Stimulated activated memory B cell treated with anti-CD40 and anti-IgM and Interleukin-4, amounts not matched to agents 10 μg/mL and 1 μg/mL and 100 μg/mL, for 72 hours (primary cell): ENCODE results near the gene SLC1A4.

Experiments used
- ATAC-seq: fragments of 150-1000 bp; cut with Tn5 transposase; 2 replicates; pipeline ENCODE4 v1.10.0; 2021
- H3K27ac Mint-ChIP-seq: one replicate; pipeline ENCODE4 v1.8.0; 2022; ENCODE audit warnings: mild to moderate bottlenecking, mixed read lengths
- H3K27me3 Mint-ChIP-seq: one replicate; pipeline ENCODE4 v1.8.0; 2022; ENCODE audit warnings: mixed read lengths
- H3K36me3 Mint-ChIP-seq: one replicate; pipeline ENCODE4 v1.8.0; 2022; ENCODE audit warnings: mixed read lengths
- H3K4me1 Mint-ChIP-seq: one replicate; pipeline ENCODE4 v1.8.0; 2022; ENCODE audit warnings: mixed read lengths
- H3K4me3 Mint-ChIP-seq: one replicate; pipeline ENCODE4 v1.8.0; 2022; ENCODE audit warnings: mild to moderate bottlenecking, moderate library complexity, mixed read lengths
- H3K9me3 Mint-ChIP-seq: one replicate; pipeline ENCODE4 v1.8.0; 2022; ENCODE audit warnings: mixed read lengths

SLC1A4 gene

DNA sequence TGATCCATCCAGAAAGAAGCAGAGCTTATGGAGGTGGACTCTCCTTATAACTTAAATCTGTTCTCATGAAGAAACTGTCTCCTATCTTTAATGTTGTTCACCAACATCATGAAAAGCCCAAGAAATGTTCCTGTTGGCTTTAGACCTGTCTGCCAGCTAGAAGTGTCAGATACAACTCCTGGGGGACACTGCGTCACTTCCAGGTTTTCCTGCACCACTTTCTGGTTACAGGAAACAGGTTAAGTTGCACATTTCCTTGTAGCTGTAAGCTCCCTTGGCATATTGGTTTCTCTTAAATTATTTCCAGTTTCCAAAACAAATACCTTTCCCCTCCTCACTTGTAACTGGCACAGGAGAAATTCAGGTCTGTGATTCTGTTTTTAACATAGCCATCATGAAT is 69.9 kb downstream of the SLC1A4 start:
- Mint-ChIP-seq H3K9me3 (no peaks in the 10 kb centered on the region), H3K27me3 (no peaks in the 10 kb centered on the region), H3K36me3 (no peaks in the 10 kb centered on the region), H3K4me1 (peaks cover 49% of the 10 kb centered on the region), H3K27ac (no peak overlapping the region), H3K4me3 (no peak overlapping the region)
- ATAC-seq: no peak

- H3K4me1 Mint-ChIP-seq: peaks cover 47% of the 10 kb centered on the region
- no peaks in the 10 kb centered on the region for H3K9me3 Mint-ChIP-seq
Observed at GRCh38 chr2:65061146-65061909, 72.1 kb downstream of the SLC1A4 start.

GRCh38 chr2:65061910-65062339 is 72.7 kb downstream of the SLC1A4 start:
- H3K36me3 Mint-ChIP-seq: no peaks in the 10 kb centered on the region
- H3K27me3 Mint-ChIP-seq: no peaks in the 10 kb centered on the region
- H3K4me3 Mint-ChIP-seq: no peak overlapping the region
- no peak for ATAC-seq
- peaks cover 48% of the 10 kb centered on the region for H3K4me1 Mint-ChIP-seq
- H3K27ac Mint-ChIP-seq: peak overlapping the region; percentile 39
- H3K9me3 Mint-ChIP-seq: no peaks in the 10 kb centered on the region

More at GRCh38 chr2:65061146-65061909, 72.1 kb downstream of the SLC1A4 start:
- no peak for ATAC-seq
- Mint-ChIP-seq H3K36me3 (no peaks in the 10 kb centered on the region), H3K27ac (peak overlapping the region; percentile 39), H3K4me3 (no peak overlapping the region), H3K27me3 (no peaks in the 10 kb centered on the region)

- Mint-ChIP-seq H3K36me3 (peaks cover 1% of the 10 kb centered on the region), H3K9me3 (no peaks in the 10 kb centered on the region), H3K27me3 (no peaks in the 10 kb centered on the region), H3K4me3 (no peak overlapping the region), H3K4me1 (peaks cover 48% of the 10 kb centered on the region), H3K27ac (no peak overlapping the region)
- no peak for ATAC-seq
Observed at GRCh38 chr2:65062843-65063825, 73.9 kb downstream of the SLC1A4 start.

- H3K27me3 Mint-ChIP-seq: no peaks in the 10 kb centered on the region
- peaks cover 10% of the 10 kb centered on the region for H3K36me3 Mint-ChIP-seq
- no peaks in the 10 kb centered on the region for H3K9me3 Mint-ChIP-seq
- H3K27ac Mint-ChIP-seq: peak overlapping the region; percentile 85
- peak; percentile 96 for ATAC-seq
- H3K4me3 Mint-ChIP-seq: peak overlapping the region; percentile 51
- peaks cover 47% of the 10 kb centered on the region for H3K4me1 Mint-ChIP-seq
Observed at GRCh38 chr2:65064728-65065552, 75.7 kb downstream of the SLC1A4 start.

DNA sequence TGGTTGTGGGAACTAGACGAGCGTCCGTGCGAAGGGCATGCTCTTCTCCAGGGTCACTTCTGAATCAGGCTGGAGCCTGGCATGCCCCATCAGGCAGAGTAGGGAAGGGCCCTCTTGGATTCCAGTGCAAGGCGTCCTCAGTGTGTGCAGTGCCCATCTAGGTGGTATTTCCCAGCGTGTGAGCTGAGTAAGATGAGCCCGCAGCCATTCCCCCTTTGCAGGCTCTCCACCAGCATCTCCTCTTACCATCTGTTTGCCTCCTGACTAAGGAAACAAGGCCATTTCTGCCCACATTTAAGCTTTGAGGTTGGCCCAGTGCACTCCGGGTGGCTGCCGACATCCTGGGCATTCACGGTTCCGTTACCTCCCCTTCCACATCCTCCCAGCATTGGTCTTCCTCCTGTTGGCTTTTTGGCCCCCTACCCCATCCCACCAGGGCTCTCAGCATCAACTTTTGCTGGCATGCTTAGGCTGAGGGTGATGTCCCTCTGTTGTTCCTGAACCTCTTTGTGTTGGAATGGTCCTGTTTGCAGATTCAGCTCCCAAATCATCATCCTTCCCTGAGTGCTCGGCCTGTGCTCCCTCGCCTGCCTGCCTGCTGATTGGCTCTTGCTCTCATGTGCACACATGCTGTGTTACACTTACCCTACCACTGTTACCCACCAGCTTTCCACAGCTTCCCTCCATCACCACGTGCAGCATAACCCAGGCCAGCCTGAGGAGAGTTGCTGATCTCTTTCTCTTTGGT is 78.8 kb downstream of the SLC1A4 start:
- Mint-ChIP-seq H3K4me1 (peaks cover 71% of the 10 kb centered on the region), H3K4me3 (no peak overlapping the region), H3K9me3 (no peaks in the 10 kb centered on the region), H3K27me3 (no peaks in the 10 kb centered on the region), H3K36me3 (peaks cover 29% of the 10 kb centered on the region), H3K27ac (peak overlapping the region; percentile 38)
- ATAC-seq: no peak

DNA sequence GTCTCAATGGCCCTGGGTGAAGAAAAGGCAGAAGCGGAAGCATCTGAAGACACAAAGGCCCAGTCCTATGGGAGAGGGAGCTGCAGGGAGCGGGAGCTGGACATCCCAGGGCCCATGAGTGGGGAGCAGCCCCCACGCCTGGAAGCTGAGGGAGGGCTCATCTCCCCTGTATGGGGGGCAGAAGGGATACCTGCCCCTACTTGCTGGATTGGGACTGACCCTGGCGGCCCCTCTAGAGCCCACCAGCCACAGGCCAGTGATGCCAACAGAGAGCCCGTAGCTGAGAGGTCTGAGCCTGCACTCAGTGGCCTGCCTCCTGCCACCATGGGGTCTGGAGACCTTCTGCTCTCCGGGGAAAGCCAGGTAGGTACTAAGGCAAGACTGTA is 80.2 kb downstream of the SLC1A4 start:
- Mint-ChIP-seq H3K4me1 (peaks cover 63% of the 10 kb centered on the region), H3K27me3 (no peaks in the 10 kb centered on the region), H3K36me3 (peaks cover 39% of the 10 kb centered on the region), H3K9me3 (no peaks in the 10 kb centered on the region), H3K27ac (peak overlapping the region; percentile 38), H3K4me3 (no peak overlapping the region)
- ATAC-seq: no peak

DNA sequence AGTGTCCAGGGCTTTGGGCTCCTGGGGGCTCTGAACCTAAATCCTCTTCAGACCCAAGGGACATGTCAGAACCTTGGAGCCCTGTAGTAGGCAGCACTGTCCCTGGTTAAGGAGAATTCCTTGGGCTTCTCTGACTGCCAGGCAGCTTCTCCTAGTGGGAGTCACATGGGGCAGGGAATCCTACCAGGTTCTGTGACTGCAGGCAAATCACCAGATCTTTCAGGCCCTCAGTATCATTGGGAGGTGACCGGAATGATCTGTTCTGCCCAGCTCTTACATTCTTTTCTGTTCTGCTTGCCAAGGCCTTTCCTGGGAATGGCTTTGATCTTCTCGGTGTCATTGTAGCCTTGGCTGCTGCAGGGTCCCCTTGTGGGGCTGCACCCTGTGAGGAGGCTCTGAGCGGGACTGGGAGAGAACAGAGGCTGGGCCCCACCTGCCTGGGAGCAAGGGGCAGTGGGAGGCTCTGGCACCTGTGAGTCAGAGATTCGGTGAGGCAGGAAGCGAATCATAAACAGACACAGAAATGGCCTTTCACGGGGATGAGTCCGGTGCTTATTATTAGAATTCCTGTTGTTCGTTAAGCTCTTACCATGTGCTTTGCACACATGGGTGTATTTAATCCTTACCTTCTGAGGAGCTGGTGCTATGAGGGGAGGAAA is 81.1 kb downstream of the SLC1A4 start:
- no peaks in the 10 kb centered on the region for H3K9me3 Mint-ChIP-seq
- no peaks in the 10 kb centered on the region for H3K27me3 Mint-ChIP-seq
- H3K4me3 Mint-ChIP-seq: no peak overlapping the region
- H3K36me3 Mint-ChIP-seq: peaks cover 39% of the 10 kb centered on the region
- ATAC-seq: no peak
- H3K27ac Mint-ChIP-seq: peak overlapping the region; percentile 38
- peaks cover 54% of the 10 kb centered on the region for H3K4me1 Mint-ChIP-seq

GRCh38 chr2:65070856-65071255 is 81.7 kb downstream of the SLC1A4 start:
- no peak for ATAC-seq
- H3K4me1 Mint-ChIP-seq: peaks cover 50% of the 10 kb centered on the region
- H3K4me3 Mint-ChIP-seq: no peak overlapping the region
- H3K9me3 Mint-ChIP-seq: no peaks in the 10 kb centered on the region
- H3K36me3 Mint-ChIP-seq: peaks cover 39% of the 10 kb centered on the region
- H3K27ac Mint-ChIP-seq: peak overlapping the region; percentile 38
- H3K27me3 Mint-ChIP-seq: no peaks in the 10 kb centered on the region

GRCh38 chr2:65071499-65072180 is 82.4 kb downstream of the SLC1A4 start:
- H3K27me3 Mint-ChIP-seq: no peaks in the 10 kb centered on the region

DNA sequence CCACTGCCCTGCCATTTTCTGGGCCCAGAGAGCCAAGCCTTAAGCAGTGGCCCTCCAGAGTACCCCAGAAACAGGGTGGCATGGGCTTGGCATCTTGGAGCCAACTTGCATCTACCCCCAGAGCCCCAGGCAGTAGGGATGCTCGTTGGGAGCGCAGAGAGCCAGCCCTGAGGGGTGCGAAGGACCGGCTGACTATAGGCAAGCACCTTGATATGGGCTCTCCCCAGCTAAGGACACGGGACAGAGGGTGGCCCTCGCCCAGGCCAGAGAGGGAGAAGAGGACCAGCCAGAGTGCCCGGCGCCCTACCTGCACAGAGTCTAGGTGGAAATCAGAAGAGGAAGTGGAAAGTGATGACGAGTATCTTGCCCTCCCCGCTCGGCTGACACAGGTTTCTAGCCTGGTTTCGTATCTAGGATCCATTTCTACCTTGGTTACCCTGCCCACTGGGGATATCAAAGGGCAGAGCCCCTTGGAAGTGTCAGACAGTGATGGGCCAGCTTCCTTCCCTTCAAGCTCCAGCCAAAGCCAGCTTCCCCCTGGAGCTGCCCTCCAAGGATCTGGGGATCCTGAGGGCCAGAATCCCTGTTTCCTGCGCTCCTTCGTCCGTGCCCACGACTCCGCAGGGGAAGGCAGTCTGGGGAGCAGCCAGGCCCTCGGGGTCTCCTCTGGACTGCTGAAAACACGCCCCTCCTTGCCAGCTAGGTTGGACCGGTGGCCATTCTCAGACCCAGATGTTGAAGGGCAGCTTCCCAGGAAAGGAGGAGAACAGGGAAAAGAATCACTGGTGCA is 83.2 kb downstream of the SLC1A4 start:
- Mint-ChIP-seq H3K9me3 (no peaks in the 10 kb centered on the region), H3K4me3 (no peak overlapping the region), H3K4me1 (peaks cover 43% of the 10 kb centered on the region), H3K36me3 (peaks cover 39% of the 10 kb centered on the region), H3K27ac (peak overlapping the region; percentile 89), H3K27me3 (no peaks in the 10 kb centered on the region)
- peak; percentile 87 for ATAC-seq

More at GRCh38 chr2:65071499-65072180, 82.4 kb downstream of the SLC1A4 start:
- ATAC-seq: no peak
- H3K4me1 Mint-ChIP-seq: peaks cover 50% of the 10 kb centered on the region
- H3K27ac Mint-ChIP-seq: peak overlapping the region; percentile 89
- no peaks in the 10 kb centered on the region for H3K9me3 Mint-ChIP-seq
- H3K36me3 Mint-ChIP-seq: peaks cover 39% of the 10 kb centered on the region
- no peak overlapping the region for H3K4me3 Mint-ChIP-seq
